Naive B cell (primary cell): ENCODE results near the gene ZNF774. TPM values are rescaled to one million over a fixed set of nuclear protein-coding genes. Genes with fewer than 3 reads are reported as not detected.
A peak's percentile ranks its signal among the peaks of the same experiment; 100 is the strongest.
"Not testable (repeated sequence)": the region's sequence is repeated elsewhere in the genome, so short reads cannot be mapped to it uniquely, and the experiment has no call there.

Experiments
- ATAC-seq, 2 donors: fragments of 150-1000 bp; cut with Tn5 transposase; 2 replicates each; pipeline ENCODE4 v1.10.0; 2021; ENCODE audit warnings: low read depth in 2 of 2, mild to moderate bottlenecking in 2 of 2, moderate library complexity in 2 of 2
- DNase-seq: peaks from one replicate; pipeline ENCODE4 v3.0.0; 2022
- H3K27ac Mint-ChIP-seq, 6 donors: one replicate each; pipeline ENCODE4 v1.8.0; 2020 to 2022; ENCODE audit warnings: mild to moderate bottlenecking in 6 of 6, mixed read lengths in 6 of 6, moderate library complexity in 5 of 6, inconsistent platforms in 2 of 6
- H3K27me3 Mint-ChIP-seq, 3 donors: one replicate each; pipeline ENCODE4 v1.8.0; 2021 to 2022; ENCODE audit warnings: mixed read lengths in 3 of 3, mild to moderate bottlenecking in 1 of 3
- H3K36me3 Mint-ChIP-seq, 2 donors: one replicate each; pipeline ENCODE4 v1.8.0; 2020 to 2022; ENCODE audit warnings: mixed read lengths in 2 of 2, inconsistent platforms in 1 of 2, mild to moderate bottlenecking in 1 of 2
- H3K4me1 Mint-ChIP-seq, 3 donors: one replicate each; pipeline ENCODE4 v1.8.0; 2020 to 2022; ENCODE audit warnings: mixed read lengths in 3 of 3, inconsistent platforms in 1 of 3, mild to moderate bottlenecking in 1 of 3, moderate library complexity in 1 of 3
- H3K4me3 Mint-ChIP-seq, 8 donors: one replicate each; pipeline ENCODE4 v1.8.0; 2020 to 2022; ENCODE audit warnings: mild to moderate bottlenecking in 8 of 8, mixed read lengths in 8 of 8, moderate library complexity in 8 of 8, inconsistent platforms in 2 of 8
- H3K9me3 Mint-ChIP-seq, 7 donors: one replicate each; pipeline ENCODE4 v1.8.0; 2020 to 2022; ENCODE audit warnings: mixed read lengths in 7 of 7, mild to moderate bottlenecking in 5 of 7, inconsistent platforms in 2 of 7, moderate library complexity in 1 of 7
- polyA plus RNA-seq, 6 donors: library from polyadenylated mRNA; unstranded; fragments of 300-500 nt; fragmentation: Illumina TruSeq; gene quantifications; one replicate each; pipeline ENCODE4 v1.2.3, GENCODE V29; 2021; ENCODE audit warnings: low read depth in 6 of 6

ZNF774 gene
- polyA plus RNA-seq, 6 donors from 2014 or later, result 0.38 to 0.83 (median 0.40) TPM; not detected in 3

GRCh38 chr15:90326441-90326840 is 25.6 kb upstream of the ZNF774 start:
- H3K36me3 Mint-ChIP-seq, result no peaks in the 10 kb centered on the region
- no peaks in the 10 kb centered on the region for H3K9me3 Mint-ChIP-seq
- ATAC-seq (no peak), DNase-seq (no peak)
- H3K27me3 Mint-ChIP-seq, result peaks cover 0 to 6% (median 0%) of the 10 kb centered on the region in 3 donors
- no peak overlapping the region for H3K4me3 Mint-ChIP-seq
- no peaks in the 10 kb centered on the region for H3K4me1 Mint-ChIP-seq
- peak overlapping the region in 1 of 6 donors; percentile 16 for H3K27ac Mint-ChIP-seq

GRCh38 chr15:90327311-90327710 is 24.8 kb upstream of the ZNF774 start:
- DNase-seq, result no peak
- Mint-ChIP-seq H3K4me3 (peak overlapping the region in 1 of 8 donors; percentile 23), H3K9me3 (no peaks in the 10 kb centered on the region), H3K27ac (peak overlapping the region in 1 of 6 donors; percentile 25), H3K4me1 (no peaks in the 10 kb centered on the region), H3K36me3 (no peaks in the 10 kb centered on the region), H3K27me3 (peaks cover 0 to 6% (median 0%) of the 10 kb centered on the region in 3 donors)
- no peak for ATAC-seq

- no peak overlapping the region for H3K4me3 Mint-ChIP-seq
- peaks cover 9 to 13% (median 10%) of the 10 kb centered on the region in 3 donors for H3K4me1 Mint-ChIP-seq
- no peaks in the 10 kb centered on the region for H3K9me3 Mint-ChIP-seq
- ATAC-seq (no peak), DNase-seq (no peak)
- H3K27me3 Mint-ChIP-seq, result no peaks in the 10 kb centered on the region
- no peaks in the 10 kb centered on the region for H3K36me3 Mint-ChIP-seq
- peak overlapping the region in 1 of 6 donors; percentile 83 for H3K27ac Mint-ChIP-seq
These were observed 17.8 kb upstream of the ZNF774 start for GRCh38 chr15:90334304-90334731.

- no peaks in the 10 kb centered on the region for H3K9me3 Mint-ChIP-seq
- no peak for DNase-seq
- peak; percentile 67 to 84 for ATAC-seq
- no peaks in the 10 kb centered on the region for H3K36me3 Mint-ChIP-seq
- peaks cover 9 to 14% (median 10%) of the 10 kb centered on the region in 3 donors for H3K4me1 Mint-ChIP-seq
- H3K27ac Mint-ChIP-seq, result no peak overlapping the region
- no peak overlapping the region for H3K4me3 Mint-ChIP-seq
- H3K27me3 Mint-ChIP-seq, result no peaks in the 10 kb centered on the region
These were observed 15.4 kb upstream of the ZNF774 start for GRCh38 chr15:90336705-90337141.

GRCh38 chr15:90337256-90337655 is 14.8 kb upstream of the ZNF774 start:
- H3K27ac Mint-ChIP-seq, result peak overlapping the region in 1 of 6 donors; percentile 14
- no peak for DNase-seq
- H3K4me3 Mint-ChIP-seq, result no peak overlapping the region
- no peak for ATAC-seq
- H3K36me3 Mint-ChIP-seq, result no peaks in the 10 kb centered on the region
- no peaks in the 10 kb centered on the region for H3K27me3 Mint-ChIP-seq
- no peaks in the 10 kb centered on the region for H3K9me3 Mint-ChIP-seq
- H3K4me1 Mint-ChIP-seq, result peaks cover 9 to 14% (median 14%) of the 10 kb centered on the region in 3 donors

- H3K27me3 Mint-ChIP-seq, result no peaks in the 10 kb centered on the region
- DNase-seq (no peak), ATAC-seq (no peak)
- H3K36me3 Mint-ChIP-seq, result no peaks in the 10 kb centered on the region
- no peaks in the 10 kb centered on the region for H3K9me3 Mint-ChIP-seq
- no peak overlapping the region for H3K4me3 Mint-ChIP-seq
- H3K4me1 Mint-ChIP-seq, result peaks cover 18 to 27% (median 19%) of the 10 kb centered on the region in 3 donors
- no peak overlapping the region for H3K27ac Mint-ChIP-seq
These were observed 13.6 kb upstream of the ZNF774 start for GRCh38 chr15:90338532-90338931.

- Mint-ChIP-seq H3K4me1 (peaks cover 19 to 31% (median 24%) of the 10 kb centered on the region in 3 donors), H3K27ac (no peak overlapping the region), H3K27me3 (no peaks in the 10 kb centered on the region), H3K9me3 (no peaks in the 10 kb centered on the region), H3K36me3 (no peaks in the 10 kb centered on the region), H3K4me3 (no peak overlapping the region)
- ATAC-seq, result no peak
- DNase-seq, result no peak
These were observed 11.7 kb upstream of the ZNF774 start for GRCh38 chr15:90340345-90340744.

- ATAC-seq (no peak), DNase-seq (no peak)
- no peaks in the 10 kb centered on the region for H3K36me3 Mint-ChIP-seq
- H3K4me3 Mint-ChIP-seq, result no peak overlapping the region
- H3K27me3 Mint-ChIP-seq, result peaks cover 0 to under 1% (median 0%) of the 10 kb centered on the region in 3 donors
- peaks cover 9 to 21% (median 15%) of the 10 kb centered on the region in 3 donors for H3K4me1 Mint-ChIP-seq
- H3K9me3 Mint-ChIP-seq, result no peaks in the 10 kb centered on the region
- H3K27ac Mint-ChIP-seq, result no peak overlapping the region
These were observed 8.7 kb upstream of the ZNF774 start for GRCh38 chr15:90343302-90343790.

GRCh38 chr15:90344662-90345061 is 7.4 kb upstream of the ZNF774 start:
- DNase-seq (no peak), ATAC-seq (no peak)
- peaks cover 0 to 8% (median under 1%) of the 10 kb centered on the region in 3 donors for H3K27me3 Mint-ChIP-seq
- no peak overlapping the region for H3K4me3 Mint-ChIP-seq
- no peaks in the 10 kb centered on the region for H3K36me3 Mint-ChIP-seq
- H3K4me1 Mint-ChIP-seq, result peaks cover 5 to 21% (median 15%) of the 10 kb centered on the region in 3 donors
- H3K27ac Mint-ChIP-seq, result no peak overlapping the region
- no peaks in the 10 kb centered on the region for H3K9me3 Mint-ChIP-seq

GRCh38 chr15:90345857-90346256 is 6.2 kb upstream of the ZNF774 start:
- Mint-ChIP-seq H3K9me3 (peaks cover 0 to 2% (median 0%) of the 10 kb centered on the region in 7 donors), H3K4me3 (no peak overlapping the region), H3K4me1 (peaks cover 5 to 21% (median 15%) of the 10 kb centered on the region in 3 donors), H3K27me3 (peaks cover 0 to 8% (median 5%) of the 10 kb centered on the region in 3 donors), H3K36me3 (no peaks in the 10 kb centered on the region), H3K27ac (no peak overlapping the region)
- ATAC-seq, result no peak
- no peak for DNase-seq

- peaks cover 14 to 21% (median 17%) of the 10 kb centered on the region in 3 donors for H3K4me1 Mint-ChIP-seq
- not testable (repeated sequence) for H3K9me3 Mint-ChIP-seq, H3K27ac Mint-ChIP-seq, H3K4me3 Mint-ChIP-seq, H3K36me3 Mint-ChIP-seq, ATAC-seq, DNase-seq, H3K27me3 Mint-ChIP-seq
These were observed 4.5 kb upstream of the ZNF774 start for GRCh38 chr15:90347431-90348065.

GRCh38 chr15:90348456-90348855 is 3.6 kb upstream of the ZNF774 start:
- Mint-ChIP-seq H3K36me3 (no peaks in the 10 kb centered on the region), H3K4me1 (peaks cover 11 to 18% (median 14%) of the 10 kb centered on the region in 3 donors), H3K27me3 (peaks cover 0 to 8% (median 5%) of the 10 kb centered on the region in 3 donors), H3K9me3 (peaks cover 0 to 2% (median 0%) of the 10 kb centered on the region in 7 donors), H3K27ac (no peak overlapping the region), H3K4me3 (no peak overlapping the region)
- no peak for ATAC-seq
- no peak for DNase-seq

GRCh38 chr15:90349072-90349471 is 3.0 kb upstream of the ZNF774 start:
- ATAC-seq (no peak), DNase-seq (no peak)
- Mint-ChIP-seq H3K27ac (no peak overlapping the region), H3K4me1 (peaks cover 9 to 14% (median 13%) of the 10 kb centered on the region in 3 donors), H3K4me3 (no peak overlapping the region), H3K27me3 (peaks cover 0 to 8% (median 5%) of the 10 kb centered on the region in 3 donors), H3K36me3 (no peaks in the 10 kb centered on the region), H3K9me3 (peaks cover 0 to 2% (median 0%) of the 10 kb centered on the region in 7 donors)

GRCh38 chr15:90349821-90350220 is 2.3 kb upstream of the ZNF774 start:
- ATAC-seq (no peak), DNase-seq (no peak)
- peak overlapping the region in 1 of 8 donors; percentile 2 for H3K4me3 Mint-ChIP-seq
- H3K9me3 Mint-ChIP-seq, result peaks cover 0 to 2% (median 0%) of the 10 kb centered on the region in 7 donors
- peaks cover 4 to 14% (median 13%) of the 10 kb centered on the region in 3 donors for H3K4me1 Mint-ChIP-seq
- peaks cover 0 to 8% (median 5%) of the 10 kb centered on the region in 3 donors for H3K27me3 Mint-ChIP-seq
- no peaks in the 10 kb centered on the region for H3K36me3 Mint-ChIP-seq
- H3K27ac Mint-ChIP-seq, result peak overlapping the region in 2 of 6 donors; percentile 10 to 43
